ENCODE results near the gene IKZF1.

IKZF1 gene

DNA sequence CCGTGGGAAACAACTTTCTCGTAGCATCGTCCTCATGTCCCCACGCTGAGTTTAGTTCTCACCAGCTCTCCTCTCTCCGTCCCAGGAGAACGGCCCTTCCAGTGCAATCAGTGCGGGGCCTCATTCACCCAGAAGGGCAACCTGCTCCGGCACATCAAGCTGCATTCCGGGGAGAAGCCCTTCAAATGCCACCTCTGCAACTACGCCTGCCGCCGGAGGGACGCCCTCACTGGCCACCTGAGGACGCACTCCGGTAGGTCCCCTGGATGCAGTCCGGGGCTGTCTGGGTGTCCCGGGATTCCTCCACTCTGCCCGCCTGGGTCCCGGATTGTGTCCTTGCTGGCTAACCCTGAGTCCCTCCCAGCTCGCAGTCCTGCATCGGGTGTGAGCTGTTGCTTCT lies 77.9 kb downstream of the IKZF1 start:
- no peak for DNase-seq

DNA sequence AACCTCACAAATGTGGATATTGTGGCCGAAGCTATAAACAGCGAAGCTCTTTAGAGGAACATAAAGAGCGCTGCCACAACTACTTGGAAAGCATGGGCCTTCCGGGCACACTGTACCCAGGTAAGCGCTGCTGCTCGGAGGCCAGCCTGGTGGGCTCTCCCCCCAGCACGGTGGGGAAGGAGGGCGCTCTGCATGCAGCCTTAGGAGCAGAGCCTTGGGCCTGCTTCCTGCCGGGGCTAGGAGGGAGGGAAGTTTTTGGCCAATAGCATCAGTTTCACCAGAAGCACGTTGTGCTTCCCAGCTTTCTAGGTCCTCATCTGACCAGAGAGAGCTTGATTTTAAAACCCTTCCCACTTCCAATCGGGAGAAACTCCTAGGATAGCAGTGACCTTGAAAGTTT lies 82.8 kb downstream of the IKZF1 start:
- DNase-seq: no peak

DNA sequence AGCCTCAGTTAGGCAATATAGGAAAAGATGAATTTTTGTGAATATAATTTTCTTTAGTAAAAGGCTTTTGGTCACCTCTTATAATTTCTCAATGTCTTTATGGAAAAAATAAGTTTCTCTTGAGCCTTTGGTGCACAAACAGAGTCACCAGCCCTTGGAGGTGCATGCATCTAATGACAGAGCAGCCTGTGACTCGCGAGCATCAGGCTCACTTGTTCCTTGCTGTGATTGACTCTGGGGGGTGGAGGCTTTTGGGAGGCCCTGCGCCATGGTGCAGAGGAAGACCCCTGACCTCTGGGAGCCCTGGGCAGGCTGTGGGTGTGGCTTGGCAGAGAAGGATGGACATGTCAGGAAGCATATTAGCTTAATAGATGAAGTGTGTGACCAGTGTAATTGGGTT lies 85.4 kb downstream of the IKZF1 start:
- DNase-seq: no peak

DNA sequence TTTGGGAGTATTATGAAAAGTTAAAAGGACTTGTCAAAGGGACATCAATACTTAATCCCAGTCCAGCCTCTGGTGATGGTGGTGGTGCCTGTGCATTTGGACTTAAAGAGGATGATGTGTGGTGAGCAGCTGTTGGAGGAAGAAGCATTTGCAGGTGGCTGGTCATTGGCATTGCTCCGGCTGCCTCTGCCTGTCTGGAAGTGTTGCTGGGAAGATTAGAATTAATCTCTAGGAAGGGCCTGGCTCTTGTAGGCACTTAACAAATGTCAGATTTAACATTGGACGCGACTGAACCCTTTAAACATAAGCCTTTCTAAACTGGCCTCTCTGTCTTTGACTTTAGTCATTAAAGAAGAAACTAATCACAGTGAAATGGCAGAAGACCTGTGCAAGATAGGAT lies 86.9 kb downstream of the IKZF1 start:
- DNase-seq: no peak

DNA sequence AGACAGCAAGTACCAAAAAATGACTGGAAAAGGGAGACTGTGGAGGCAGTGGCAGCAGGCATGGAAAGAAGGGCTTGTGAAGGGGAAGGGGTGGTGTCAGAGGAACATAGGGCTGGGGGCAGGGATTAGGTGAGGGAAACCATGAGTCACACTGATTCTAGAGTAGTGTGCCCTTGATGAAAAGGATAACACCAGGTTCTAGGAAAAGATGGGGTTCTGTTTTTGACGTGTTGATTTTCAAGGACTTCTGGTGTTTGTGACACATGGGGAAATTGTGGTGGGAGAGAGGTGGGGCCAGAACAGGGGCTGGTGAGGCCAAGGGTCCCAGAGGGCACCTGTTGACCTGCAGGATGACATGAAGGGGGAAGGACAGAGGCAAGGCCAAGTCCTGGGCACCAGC lies 88.6 kb downstream of the IKZF1 start:
- peak; percentile 81 for DNase-seq

DNA sequence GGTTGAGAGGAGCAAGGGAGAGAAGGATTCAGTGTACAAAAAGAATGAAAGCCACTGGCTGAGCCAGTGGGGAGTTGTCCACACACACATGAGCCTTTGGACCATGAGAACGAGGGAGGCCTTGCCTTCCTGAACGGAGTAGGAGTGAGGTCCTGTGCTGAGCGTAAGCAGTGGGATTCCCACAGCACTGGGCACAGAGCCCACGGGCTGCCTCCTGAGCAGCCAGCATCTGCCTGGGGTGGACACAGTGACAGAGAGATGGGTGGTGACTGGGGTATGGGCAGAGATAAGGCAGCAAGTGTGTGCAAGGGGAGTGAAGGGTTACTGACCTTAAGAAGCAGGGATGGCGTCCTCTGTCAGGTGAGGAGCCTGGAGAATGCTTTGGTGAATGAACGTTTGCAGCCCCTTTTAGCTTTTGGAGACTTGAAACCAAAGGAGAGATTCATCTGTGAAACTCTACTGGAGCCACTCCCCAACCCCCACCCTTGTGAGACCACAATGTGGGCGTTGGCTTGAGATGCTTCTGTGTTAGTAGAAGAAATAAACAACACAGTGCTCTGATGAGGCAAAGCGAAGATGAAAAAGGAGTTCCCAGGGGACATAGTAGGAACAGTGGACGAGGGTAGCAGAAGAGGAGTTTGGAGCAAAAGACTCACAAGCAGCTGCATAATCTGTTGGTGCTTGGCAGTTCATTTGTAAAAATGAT lies 89.2 kb downstream of the IKZF1 start:
- peak; percentile 72 for DNase-seq

DNA sequence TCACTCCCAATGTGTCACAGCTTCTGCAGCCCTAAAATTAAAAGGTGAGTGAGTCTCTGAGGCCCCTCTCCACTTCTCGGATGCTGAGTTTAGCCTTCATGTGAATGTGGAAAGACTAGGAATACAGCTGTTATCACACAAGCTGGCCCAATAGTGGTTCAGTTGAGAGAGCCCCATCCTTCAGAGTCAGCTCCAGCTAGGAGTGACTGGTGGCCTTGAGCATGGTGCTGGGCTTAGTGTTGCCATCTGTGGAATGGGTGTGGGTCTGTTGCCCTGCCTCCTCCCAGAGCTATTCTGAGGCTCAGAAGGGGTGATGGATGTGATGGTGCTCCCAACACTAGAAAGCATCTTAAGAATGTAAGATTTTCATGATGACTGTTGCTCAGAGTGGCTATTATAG lies 89.8 kb downstream of the IKZF1 start:
- DNase-seq: no peak

DNA sequence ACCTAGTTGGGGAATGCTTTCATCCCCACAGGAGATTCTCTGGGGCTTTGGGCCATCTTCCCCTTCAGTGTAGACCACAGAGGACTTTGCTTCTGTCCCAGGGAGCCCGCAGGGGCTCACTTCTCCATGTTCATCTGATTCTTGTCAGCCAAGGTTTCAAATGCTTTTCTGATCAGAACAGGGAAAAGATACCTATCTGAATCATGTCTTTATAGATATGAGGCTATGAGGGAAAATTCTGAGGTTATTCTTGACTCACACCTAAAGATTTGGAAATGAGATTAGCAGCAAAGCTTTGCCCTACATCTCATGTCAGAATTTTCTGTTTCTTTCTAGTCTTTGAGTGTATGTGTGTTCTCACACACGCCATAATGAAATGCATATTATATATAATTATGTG lies 92.3 kb downstream of the IKZF1 start:
- DNase-seq: peak; percentile 70

DNA sequence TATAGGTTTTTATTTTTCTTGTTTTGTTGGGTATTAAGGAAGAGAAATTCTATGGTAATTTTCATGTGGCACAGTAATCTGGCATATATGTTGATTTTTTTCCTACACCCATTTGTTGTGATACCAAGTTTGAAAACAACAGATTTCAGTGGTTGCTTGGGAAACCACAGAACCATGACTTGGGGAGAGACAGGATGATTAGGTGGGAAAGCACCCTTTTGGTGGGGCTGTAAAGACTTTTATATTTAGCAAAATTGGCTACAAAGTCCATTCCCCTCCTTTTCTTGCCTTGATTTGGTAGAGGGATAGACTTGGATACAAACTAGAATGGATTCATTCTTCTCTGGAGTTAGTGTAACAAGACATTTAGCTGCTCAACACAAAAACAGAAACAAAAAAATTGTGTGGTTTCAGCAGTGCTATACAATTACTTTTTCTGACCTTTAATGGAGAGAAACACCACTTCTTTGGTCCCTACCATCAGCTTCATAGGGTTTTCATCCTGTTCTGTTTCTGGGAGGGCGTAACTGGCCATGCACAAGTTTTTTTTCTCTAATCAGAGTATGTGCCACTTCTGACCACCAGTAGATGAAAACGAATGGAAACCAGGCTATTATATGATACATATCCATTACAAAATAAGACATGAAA lies 92.9 kb downstream of the IKZF1 start:
- DNase-seq: peak; percentile 75

DNA sequence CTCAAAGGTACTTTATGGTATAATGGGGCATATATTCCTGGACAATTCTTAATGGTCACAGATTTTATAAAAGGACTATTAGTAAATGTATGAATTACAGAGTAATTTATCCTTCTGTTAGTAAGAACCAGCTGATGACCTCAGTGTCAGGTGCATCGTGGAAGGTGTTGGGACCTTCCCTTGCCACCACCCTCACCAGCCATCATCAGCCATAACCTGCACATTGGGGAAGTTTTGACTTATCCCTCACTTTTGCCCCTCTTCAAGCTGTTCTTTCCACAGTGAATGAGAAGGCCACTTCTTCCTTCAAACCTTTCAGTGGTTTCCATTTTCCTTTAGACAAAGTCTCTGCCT lies 93.4 kb downstream of the IKZF1 start:
- no peak for DNase-seq

DNA sequence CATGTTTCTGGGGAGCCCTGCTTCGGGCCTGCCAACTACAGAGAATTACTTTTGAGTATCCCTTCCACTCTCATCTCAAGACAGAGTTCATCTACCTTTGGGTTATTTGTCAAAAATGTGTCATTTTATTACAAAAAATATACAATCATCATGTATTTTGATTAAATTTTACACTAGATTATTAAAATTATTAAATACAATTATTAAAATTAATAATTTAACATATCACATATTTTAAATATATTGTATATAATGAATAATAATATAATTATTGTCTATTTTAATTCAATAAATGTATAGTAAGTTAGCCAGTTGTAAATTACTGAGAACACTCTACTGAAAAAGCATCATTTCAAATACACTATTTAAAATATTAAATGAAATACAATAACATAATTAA lies 94.7 kb downstream of the IKZF1 start:
- DNase-seq: no peak

DNA sequence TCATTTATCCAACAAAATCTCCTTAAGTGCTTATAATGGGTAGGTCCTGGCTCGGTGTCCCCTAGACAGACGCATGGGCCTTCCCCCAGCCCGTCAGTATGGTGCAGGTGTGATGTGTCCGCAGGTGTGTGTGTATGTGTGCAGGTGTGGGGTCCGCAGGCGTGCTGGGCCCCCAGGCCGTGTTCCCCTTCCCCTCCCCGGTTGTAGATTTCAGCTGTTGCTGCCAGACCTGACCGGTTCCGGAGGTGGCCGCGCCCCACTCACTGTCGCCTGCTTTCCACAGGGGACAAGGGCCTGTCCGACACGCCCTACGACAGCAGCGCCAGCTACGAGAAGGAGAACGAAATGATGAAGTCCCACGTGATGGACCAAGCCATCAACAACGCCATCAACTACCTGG lies 95.1 kb downstream of the IKZF1 start:
- DNase-seq: no peak

DNA sequence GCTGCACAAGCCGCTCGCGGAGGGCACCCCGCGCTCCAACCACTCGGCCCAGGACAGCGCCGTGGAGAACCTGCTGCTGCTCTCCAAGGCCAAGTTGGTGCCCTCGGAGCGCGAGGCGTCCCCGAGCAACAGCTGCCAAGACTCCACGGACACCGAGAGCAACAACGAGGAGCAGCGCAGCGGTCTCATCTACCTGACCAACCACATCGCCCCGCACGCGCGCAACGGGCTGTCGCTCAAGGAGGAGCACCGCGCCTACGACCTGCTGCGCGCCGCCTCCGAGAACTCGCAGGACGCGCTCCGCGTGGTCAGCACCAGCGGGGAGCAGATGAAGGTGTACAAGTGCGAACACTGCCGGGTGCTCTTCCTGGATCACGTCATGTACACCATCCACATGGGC lies 95.6 kb downstream of the IKZF1 start:
- no peak for DNase-seq

DNA sequence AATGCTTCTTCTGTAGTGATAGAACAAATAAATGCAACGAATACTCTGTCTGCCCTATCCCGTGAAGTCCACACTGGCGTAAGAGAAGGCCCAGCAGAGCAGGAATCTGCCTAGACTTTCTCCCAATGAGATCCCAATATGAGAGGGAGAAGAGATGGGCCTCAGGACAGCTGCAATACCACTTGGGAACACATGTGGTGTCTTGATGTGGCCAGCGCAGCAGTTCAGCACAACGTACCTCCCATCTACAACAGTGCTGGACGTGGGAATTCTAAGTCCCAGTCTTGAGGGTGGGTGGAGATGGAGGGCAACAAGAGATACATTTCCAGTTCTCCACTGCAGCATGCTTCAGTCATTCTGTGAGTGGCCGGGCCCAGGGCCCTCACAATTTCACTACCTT lies 99.9 kb downstream of the IKZF1 start:
- DNase-seq: no peak

DNA sequence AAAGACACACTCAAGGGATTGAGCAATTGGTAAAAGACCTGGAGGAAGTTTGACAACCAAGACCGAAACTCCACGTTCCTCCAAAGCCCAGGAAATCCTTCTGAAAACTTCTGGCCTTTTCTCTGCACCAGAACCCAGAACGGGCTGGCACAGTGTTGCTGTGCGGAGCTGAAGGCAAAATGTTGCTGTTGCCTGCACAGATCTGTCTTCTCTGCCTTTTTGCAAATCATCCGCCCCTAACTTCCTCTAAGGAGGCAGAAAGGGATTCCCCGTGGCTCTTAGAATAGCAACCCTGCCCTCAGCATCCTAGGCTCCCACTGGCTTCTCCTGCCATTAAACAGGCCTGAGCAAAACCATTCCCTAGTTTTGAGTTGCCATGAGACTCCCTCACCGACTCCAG lies 100.7 kb downstream of the IKZF1 start:
- DNase-seq: no peak

DNA sequence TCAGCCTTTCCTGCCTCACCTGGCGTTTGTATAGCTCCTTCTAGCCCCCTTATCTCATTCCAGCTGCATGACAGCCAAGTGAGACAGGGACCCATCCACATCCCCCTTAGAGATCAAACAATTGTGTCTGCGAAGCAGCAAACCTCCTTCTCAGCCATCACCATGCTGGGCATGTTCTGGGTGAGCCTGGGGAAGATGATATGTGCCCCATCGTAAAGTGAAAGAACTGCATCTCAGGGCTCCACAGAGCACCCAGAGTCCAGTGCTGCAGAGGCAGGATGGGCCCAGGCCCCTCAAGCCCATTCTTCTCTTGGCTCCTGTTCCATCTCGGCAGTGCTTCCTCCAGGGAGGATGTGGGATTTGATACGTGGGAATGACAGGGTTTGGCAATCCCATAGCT lies 102.4 kb downstream of the IKZF1 start:
- no peak for DNase-seq

DNA sequence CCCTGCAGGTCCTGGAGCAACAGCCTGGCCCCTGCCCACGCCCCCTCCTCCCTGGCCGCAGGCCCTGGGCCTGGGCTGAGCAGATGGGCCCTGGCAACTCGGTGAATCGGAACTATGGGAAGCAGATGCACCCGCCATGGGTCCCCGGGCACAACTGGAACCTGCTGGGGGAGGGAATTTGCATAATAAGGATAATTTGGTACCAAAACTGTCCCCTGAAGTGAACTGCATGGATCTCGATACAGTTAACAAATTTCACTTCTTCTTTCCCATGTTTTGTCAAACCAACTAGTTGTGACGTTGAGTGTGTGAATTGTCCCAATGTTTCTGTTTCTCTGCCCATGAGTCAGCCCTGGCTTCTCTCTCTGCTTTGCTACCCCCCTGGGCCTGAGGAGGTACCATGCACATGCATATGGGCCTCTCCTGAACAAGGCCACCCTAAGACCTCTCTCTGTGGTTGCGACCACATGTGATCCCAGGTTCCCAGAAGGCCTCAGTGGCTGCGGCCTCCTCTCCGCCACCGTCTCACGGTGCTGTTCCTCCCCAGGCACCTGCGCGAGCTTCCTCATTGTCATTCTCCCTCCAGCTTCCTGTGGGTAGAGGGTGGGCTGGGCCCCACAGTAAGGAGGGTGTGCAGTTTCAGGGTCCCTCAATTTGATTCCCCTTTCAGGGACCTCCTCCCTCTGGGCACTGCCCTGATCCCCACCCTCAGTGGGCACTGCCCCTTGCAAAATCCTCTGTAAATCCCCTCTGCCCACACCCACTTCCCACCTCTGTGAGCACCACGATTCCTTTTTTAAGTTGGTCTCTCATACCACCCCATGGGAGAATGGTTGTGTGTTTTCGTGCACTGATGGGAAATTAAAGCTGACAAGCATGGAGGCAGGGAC lies 105.6 kb downstream of the IKZF1 start:
- no peak for DNase-seq

DNA sequence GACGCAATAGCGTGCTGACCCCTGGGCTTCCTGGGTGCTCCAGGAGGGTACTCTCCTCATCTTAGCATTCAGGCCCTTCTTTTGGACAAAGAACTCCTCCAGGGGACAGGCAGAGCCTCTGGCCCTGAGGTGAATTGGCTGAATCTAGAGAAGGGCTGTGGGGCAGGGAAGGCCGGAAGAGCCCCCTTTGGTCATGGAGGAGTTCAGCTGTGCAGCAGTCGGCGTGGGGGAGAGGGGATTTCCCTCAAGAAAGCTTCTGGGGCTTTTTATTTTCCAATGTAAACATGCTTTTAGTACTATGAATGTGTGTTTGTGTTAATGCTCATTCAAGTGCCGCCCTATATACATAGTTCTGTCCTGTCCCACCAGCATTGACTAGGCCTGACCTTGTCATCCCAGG lies 106.8 kb downstream of the IKZF1 start:
- DNase-seq: no peak

DNA sequence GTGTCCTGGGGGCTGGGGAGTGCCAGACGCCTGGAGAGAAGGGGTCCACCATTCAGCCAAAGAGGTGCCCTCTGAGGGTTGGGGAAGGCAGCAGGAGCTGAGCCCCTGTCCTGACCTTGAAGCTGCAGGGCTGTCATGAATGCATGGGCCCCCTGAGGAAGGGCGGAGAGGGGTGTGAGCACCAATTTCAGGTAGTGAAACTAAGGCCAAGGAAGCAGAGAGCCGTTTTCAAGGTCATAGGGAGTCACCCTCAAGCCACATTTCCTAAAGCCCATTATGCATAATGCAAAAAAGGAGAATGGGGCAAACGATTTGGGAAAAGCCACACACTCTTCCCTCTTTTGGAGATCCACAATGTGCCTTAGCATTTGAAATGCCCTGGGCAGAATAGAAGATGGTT lies 108.5 kb downstream of the IKZF1 start:
- no peak for DNase-seq

DNA sequence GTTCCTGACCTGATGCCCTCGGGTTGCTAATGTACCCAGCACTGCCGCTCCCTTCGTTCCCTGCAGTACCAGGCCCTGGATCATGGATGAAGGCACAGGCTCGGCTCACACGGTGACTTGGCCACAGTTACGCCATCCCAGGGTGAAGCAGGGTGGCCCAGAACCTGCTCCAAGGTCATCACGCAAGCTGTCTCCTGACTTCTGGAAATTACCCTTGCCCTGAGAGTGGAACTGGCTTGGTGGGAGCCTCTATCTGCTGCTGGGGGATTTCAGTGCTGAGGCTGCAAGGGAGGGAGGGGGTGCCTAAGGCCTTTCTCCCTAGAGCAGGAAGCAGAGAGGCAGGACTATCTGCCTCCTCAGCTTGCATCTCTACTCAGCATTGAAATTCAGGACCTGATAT lies 109.0 kb downstream of the IKZF1 start:
- DNase-seq: no peak

DNA sequence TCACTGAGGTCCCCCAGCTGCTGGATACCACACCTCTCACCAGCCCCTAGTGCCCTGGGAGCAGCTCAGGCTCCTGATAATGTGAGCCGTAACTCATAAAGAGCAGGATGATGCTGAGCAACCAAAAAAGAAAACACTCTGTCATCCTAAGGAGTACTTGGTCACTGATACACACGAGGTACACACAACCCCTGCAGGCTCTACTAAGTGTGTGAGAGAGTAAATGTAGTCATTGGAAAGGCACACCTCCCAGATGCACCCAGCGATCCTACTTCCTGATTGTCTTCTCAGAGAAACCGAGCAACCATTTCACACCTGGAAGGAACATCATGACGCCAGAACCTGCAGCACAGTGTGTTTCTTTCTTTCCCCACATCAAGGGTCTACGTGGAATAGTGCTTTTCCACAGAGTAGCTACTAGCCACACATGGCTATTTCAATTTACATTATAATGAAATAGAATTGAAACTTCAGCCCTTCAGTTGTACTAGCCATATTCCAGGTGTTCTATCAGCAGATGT lies 111.4 kb downstream of the IKZF1 start:
- no peak for DNase-seq

DNA sequence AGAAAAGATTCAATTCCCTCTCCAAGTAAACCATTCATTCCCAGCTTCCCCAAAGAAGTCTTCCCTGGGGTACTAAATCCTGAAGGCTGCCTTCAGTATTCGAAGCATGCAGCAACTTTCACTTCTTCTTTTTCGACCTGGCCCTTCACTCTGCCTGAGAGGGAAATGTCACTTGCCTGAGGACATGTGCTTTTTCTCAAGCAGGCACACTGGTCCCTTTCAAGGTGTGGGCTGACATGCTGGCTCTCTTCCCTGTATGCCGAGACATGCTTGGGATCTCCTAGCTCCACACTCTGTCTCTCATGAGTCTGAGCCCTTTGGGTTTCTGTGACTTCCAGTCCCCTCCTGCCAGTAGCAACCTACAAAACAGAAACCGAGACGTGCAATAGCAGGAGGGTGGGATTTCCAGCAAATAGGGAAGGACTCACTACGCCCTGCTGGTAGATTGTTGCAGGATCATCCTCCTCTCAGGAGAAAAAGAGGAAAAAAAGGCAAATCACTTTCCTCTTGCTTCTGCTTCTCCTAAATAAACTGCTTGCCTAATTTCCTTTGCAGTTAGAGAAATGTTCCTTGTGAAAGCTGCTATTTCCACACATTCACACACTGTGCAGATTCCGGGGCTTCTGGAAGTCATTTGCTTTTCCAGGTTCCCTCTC lies 112.1 kb downstream of the IKZF1 start:
- no peak for DNase-seq

DNA sequence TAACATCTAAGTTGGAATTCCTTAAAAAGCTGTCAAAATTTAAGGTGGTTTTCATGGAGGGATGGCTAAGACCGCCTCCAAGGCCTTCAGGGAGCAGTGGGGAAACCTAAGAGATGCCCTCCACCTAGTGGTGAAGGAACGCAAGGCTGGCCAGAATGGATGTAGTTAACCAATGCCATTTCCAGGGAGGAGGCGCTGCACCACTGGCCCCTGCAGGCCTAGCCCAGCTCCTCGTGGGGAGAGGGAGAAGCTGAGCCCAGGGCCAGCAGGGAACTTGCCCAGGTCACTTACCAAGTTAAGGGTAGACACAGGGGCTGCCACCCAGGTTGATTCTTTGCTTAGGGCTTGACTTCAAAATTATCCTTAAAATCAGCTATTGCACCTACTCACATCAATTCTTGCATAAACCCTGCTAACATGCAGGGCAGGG lies 113.6 kb downstream of the IKZF1 start:
- peak; percentile 88 for DNase-seq

All from activated CD4-positive, alpha-beta T cell treated with anti-CD3 and anti-CD28 coated beads, Interleukin-2, Interleukin-6, amounts not matched to agents 100 ng/mL and 50 ng/mL, durations not matched to agents 16 hours and 8 hours (primary cell).